ENCODE results near the gene GP2. TPM values are rescaled to one million over a fixed set of nuclear protein-coding genes. Genes with fewer than 3 reads are reported as not detected.

The GP2 gene
- total RNA-seq, 1 experiment from 2014 or later: not detected

DNA sequence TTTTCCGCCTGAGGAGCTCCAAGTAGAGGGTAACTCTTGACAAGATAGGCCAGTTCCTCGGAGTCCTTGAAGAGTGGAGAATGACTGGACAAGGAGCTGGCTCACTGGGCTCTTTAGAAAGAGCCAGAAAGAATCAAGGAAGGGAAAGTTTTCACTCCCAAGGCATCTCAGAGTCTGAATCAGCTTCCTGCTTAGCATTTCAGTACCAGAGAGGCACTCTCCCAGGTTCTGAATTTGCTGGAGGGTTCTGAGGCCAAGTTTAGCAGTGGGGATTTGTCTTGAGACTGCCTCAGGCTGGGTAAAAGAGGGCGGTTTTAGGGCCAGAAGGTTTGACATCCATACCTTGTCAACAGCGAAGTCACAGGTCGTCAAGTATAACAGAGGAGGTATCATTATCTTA lies 25.5 kb downstream of the GP2 start:
- Histone ChIP-seq H3K27me3 (replicated peaks; ENCODE audit: control insufficient read depth, insufficient read depth, low read length) (no peaks in the 10 kb centered on the region), H3K4me3 (ENCODE audit: low read depth, low read length) (no peak overlapping the region), H3K4me1 (no peaks in the 10 kb centered on the region), H3K36me3 (ENCODE audit: control insufficient read depth, insufficient read depth, low read length) (no peaks in the 10 kb centered on the region), H3K9me3 (no peaks in the 10 kb centered on the region)
- POLR2A ChIA-PET: no interaction called here
- CTCF ChIA-PET: interaction anchor here (0.6 to 4.0 kb wide), 2 partner anchors 21 to 394 kb away, joined by 3 to 77 read pairs; no protein-coding TSS in a partner anchor
- H3K27me3 Mint-ChIP-seq (ENCODE audit: insufficient read depth, unreplicated experiment): peaks cover 28% of the 10 kb centered on the region
- no peaks in the 10 kb centered on the region for H3K36me3 Mint-ChIP-seq (ENCODE audit: insufficient read depth, unreplicated experiment)
- intact Hi-C loops (cut with micrococcal nuclease; ENCODE audit: unreplicated experiment): loop anchor here (2.0 kb wide), 1 partner anchor 403 kb away; no protein-coding TSS in a partner anchor
- no peaks in the 10 kb centered on the region for H3K9me3 Mint-ChIP-seq (ENCODE audit: unreplicated experiment)
- no peak overlapping the region for H3K4me3 Mint-ChIP-seq (ENCODE audit: unreplicated experiment)
- peak in 1 of 2 experiments; percentile 2 for DNase-seq
- no TSS peak for BruUV-seq (replicated peaks)
- no peak overlapping the region for H3K27ac Mint-ChIP-seq (ENCODE audit: unreplicated experiment)
- TF ChIP-seq CTCF (IDR thresholded peaks at IDR 0.05; ENCODE audit: insufficient read depth in 1 of 2, low read depth in 1 of 2, low read length in 1 of 2, severe bottlenecking in 1 of 2, unreplicated experiment in 1 of 2): no peak
- H3K4me1 Mint-ChIP-seq (ENCODE audit: low read depth, unreplicated experiment): no peaks in the 10 kb centered on the region

DNA sequence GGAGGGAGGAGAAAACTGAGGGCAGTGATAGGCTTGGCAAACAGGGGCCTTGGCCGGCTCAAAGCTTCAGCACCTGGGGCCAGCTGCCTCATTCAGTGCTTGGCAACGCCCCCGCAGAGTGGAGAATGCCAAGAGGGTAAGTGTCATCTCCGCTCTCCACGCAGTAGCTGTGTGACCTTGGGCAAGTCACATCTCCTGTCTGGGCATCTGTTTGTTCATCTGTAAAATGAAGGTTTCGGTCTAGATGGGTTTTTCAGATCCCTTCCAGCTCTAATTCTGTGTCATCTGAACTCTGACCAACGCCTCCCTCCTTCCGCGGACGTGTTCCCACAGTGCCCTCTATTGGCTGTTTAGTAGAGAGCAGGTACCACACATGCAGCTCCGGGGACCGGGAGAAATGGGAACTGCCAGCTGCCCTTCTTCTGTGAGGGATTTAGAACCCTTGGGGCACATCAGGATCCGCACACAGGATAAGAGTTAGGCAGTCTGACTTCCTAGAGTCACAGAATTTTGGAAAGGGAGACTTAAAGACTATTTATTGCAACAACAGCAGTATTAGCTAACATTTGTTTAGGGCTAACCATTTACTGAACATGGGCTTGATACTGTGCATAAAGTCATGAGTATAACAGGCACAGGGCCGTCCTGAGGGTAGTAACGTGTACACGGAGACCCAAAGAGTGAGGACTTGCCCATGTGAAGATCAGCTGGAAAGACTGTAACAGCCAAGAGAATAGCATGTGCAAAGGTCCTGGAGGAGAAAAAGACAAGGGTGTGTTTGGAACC lies 26.8 kb downstream of the GP2 start:
- H3K9me3 Mint-ChIP-seq (ENCODE audit: unreplicated experiment): no peaks in the 10 kb centered on the region
- H3K4me1 Mint-ChIP-seq (ENCODE audit: low read depth, unreplicated experiment): no peaks in the 10 kb centered on the region
- Histone ChIP-seq H3K4me3 (ENCODE audit: low read depth, low read length) (no peak overlapping the region), H3K36me3 (ENCODE audit: control insufficient read depth, insufficient read depth, low read length) (no peaks in the 10 kb centered on the region), H3K4me1 (no peaks in the 10 kb centered on the region), H3K27me3 (replicated peaks; ENCODE audit: control insufficient read depth, insufficient read depth, low read length) (no peaks in the 10 kb centered on the region), H3K9me3 (no peaks in the 10 kb centered on the region)
- intact Hi-C loops (cut with micrococcal nuclease; ENCODE audit: unreplicated experiment): loop anchor here (1.0 to 2.0 kb wide), 3 partner anchors 85 to 402 kb away; no protein-coding TSS in a partner anchor
- BruUV-seq (replicated peaks): no TSS peak
- no peak overlapping the region for H3K27ac Mint-ChIP-seq (ENCODE audit: unreplicated experiment)
- CTCF ChIA-PET: interaction anchor here (0.5 to 4.0 kb wide), 12 partner anchors 8 to 717 kb away, joined by 3 to 77 read pairs (median 4); no protein-coding TSS in a partner anchor
- POLR2A ChIA-PET: no interaction called here
- no peaks in the 10 kb centered on the region for H3K36me3 Mint-ChIP-seq (ENCODE audit: insufficient read depth, unreplicated experiment)
- DNase-seq: peak; percentile 45 to 61
- H3K27me3 Mint-ChIP-seq (ENCODE audit: insufficient read depth, unreplicated experiment): peaks cover 21% of the 10 kb centered on the region
- TF ChIP-seq CTCF (IDR thresholded peaks at IDR 0.05; ENCODE audit: insufficient read depth in 1 of 2, low read depth in 1 of 2, low read length in 1 of 2, severe bottlenecking in 1 of 2, unreplicated experiment in 1 of 2): peak; percentile 70 to 79
- no peak overlapping the region for H3K4me3 Mint-ChIP-seq (ENCODE audit: unreplicated experiment)

DNA sequence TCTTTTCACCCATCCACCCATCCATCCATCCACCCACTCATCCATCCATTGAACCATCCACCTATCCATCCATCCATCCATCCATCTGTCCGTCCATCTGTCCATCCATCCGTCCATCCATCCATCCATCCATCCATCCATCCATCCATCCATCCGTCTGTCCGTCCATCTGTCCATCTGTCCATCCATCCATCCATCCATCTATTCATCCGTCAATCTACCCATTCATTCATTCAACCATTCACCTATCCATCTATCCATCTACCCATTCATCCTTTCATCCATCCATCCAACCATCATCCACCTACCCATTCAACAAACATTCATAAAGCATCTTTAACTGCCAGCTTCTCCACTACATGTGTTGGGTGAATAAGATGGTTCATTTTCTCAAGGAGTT lies 28.9 kb downstream of the GP2 start:
- POLR2A ChIA-PET: no interaction called here
- no peak for TF ChIP-seq CTCF (IDR thresholded peaks at IDR 0.05; ENCODE audit: insufficient read depth in 1 of 2, low read depth in 1 of 2, low read length in 1 of 2, severe bottlenecking in 1 of 2, unreplicated experiment in 1 of 2)
- Mint-ChIP-seq H3K36me3 (ENCODE audit: insufficient read depth, unreplicated experiment) (no peaks in the 10 kb centered on the region), H3K27me3 (ENCODE audit: insufficient read depth, unreplicated experiment) (peaks cover 19% of the 10 kb centered on the region), H3K4me3 (ENCODE audit: unreplicated experiment) (no peak overlapping the region), H3K4me1 (ENCODE audit: low read depth, unreplicated experiment) (no peaks in the 10 kb centered on the region), H3K9me3 (ENCODE audit: unreplicated experiment) (no peaks in the 10 kb centered on the region), H3K27ac (ENCODE audit: unreplicated experiment) (no peak overlapping the region)
- no peaks in the 10 kb centered on the region for H3K4me1 ChIP-seq
- no peaks in the 10 kb centered on the region for H3K9me3 ChIP-seq
- H3K27me3 ChIP-seq (replicated peaks; ENCODE audit: control insufficient read depth, insufficient read depth, low read length): no peaks in the 10 kb centered on the region; the same call in 1 of the 2 replicates
- intact Hi-C loops (cut with micrococcal nuclease; ENCODE audit: unreplicated experiment): no loop called here
- no peaks in the 10 kb centered on the region for H3K36me3 ChIP-seq (ENCODE audit: control insufficient read depth, insufficient read depth, low read length)
- no TSS peak for BruUV-seq (replicated peaks)
- CTCF ChIA-PET: interaction anchor here (4.0 kb wide), 1 partner anchor 391 kb away, joined by 77 read pairs; no protein-coding TSS in a partner anchor
- no peak overlapping the region for H3K4me3 ChIP-seq (ENCODE audit: low read depth, low read length)
- no peak for DNase-seq
